M059J (cell line): ENCODE results near the gene AQP12B. TPM values are rescaled to one million over a fixed set of nuclear protein-coding genes. Genes with fewer than 3 reads are reported as not detected.

Source experiments
- DNase-seq: peaks from one replicate; pipeline ENCODE4 v3.0.0-alpha.2; 2012; ENCODE audit warnings: low read depth
- total RNA-seq: library from RNA; depleted of rRNA; stranded (reverse); fragments of >200 nt; shearing (Covaris generic); gene quantifications from 2 replicates; pipeline ENCODE4 v1.2.3, GENCODE V29; 2014

Gene AQP12B
- total RNA-seq, 1 experiment from 2014 or later: not detected

GRCh38 chr2:240717681-240718581 lies 35.2 kb upstream of the AQP12B start:
- no peak for DNase-seq

- no peak for DNase-seq
These were observed 34.5 kb upstream of the AQP12B start for GRCh38 chr2:240717181-240717641.

GRCh38 chr2:240716130-240716798 lies 33.6 kb upstream of the AQP12B start:
- no peak for DNase-seq

- DNase-seq: no peak
These were observed 32.4 kb upstream of the AQP12B start for GRCh38 chr2:240714747-240715725.

GRCh38 chr2:240713928-240714746 lies 31.5 kb upstream of the AQP12B start:
- DNase-seq: no peak

GRCh38 chr2:240713071-240713927 lies 30.6 kb upstream of the AQP12B start:
- DNase-seq: no peak

- no peak for DNase-seq
These were observed 29.4 kb upstream of the AQP12B start for GRCh38 chr2:240712121-240712520.

- DNase-seq: no peak
These were observed 29.0 kb upstream of the AQP12B start for GRCh38 chr2:240711701-240712100.

GRCh38 chr2:240711296-240711695 lies 28.6 kb upstream of the AQP12B start:
- DNase-seq: no peak

GRCh38 chr2:240708457-240708856 lies 25.8 kb upstream of the AQP12B start:
- no peak for DNase-seq

- no peak for DNase-seq
These were observed 25.1 kb upstream of the AQP12B start for GRCh38 chr2:240707821-240708220.

- DNase-seq: no peak
These were observed 24.5 kb upstream of the AQP12B start for GRCh38 chr2:240707043-240707756.

- no peak for DNase-seq
These were observed 22.6 kb upstream of the AQP12B start for GRCh38 chr2:240705204-240705791.

- DNase-seq: no peak
These were observed 22.0 kb upstream of the AQP12B start for GRCh38 chr2:240704651-240705050.

- DNase-seq: no peak
These were observed 21.0 kb upstream of the AQP12B start for GRCh38 chr2:240703417-240704341.

- DNase-seq: no peak
These were observed 19.9 kb upstream of the AQP12B start for GRCh38 chr2:240702640-240703011.

- no peak for DNase-seq
These were observed 19.3 kb upstream of the AQP12B start for GRCh38 chr2:240701736-240702639.
